GM12878 (cell line): Measurements from ENCODE around the gene POLR2L.

Experiments used
- BCL11A ChIP-seq: IDR thresholded peaks from 2 replicates; pipeline ENCODE4 v1.6.1; 2011; ENCODE audit warnings: low read depth, low read length
- CHD2 ChIP-seq: IDR thresholded peaks from 2 replicates; pipeline ENCODE4 v1.6.1; 2011; ENCODE audit warnings: low read depth, low read length, improper control_type of control experiment, borderline replicate concordance
- HDGF ChIP-seq: fragments of 450-650 bp; IDR thresholded peaks from 2 replicates; pipeline ENCODE4 v1.6.1; 2016; ENCODE audit warnings: antibody characterized with exemption
- KDM1A ChIP-seq: fragments of 200-600 bp; sonication (generic); IDR thresholded peaks from 2 replicates; pipeline ENCODE4 v1.6.1; 2016; ENCODE audit warnings: borderline replicate concordance
- MXI1 ChIP-seq: fragments of 150-350 bp; IDR thresholded peaks from 2 replicates; pipeline ENCODE4 v1.6.1; 2011; ENCODE audit warnings: low read depth, mild to moderate bottlenecking, inconsistent platforms, low read length, improper control_type of control experiment
- POLR2A ChIP-seq: IDR thresholded peaks from 2 replicates; pipeline ENCODE4 v1.6.1; 2011; ENCODE audit warnings: low read depth, mild to moderate bottlenecking, low read length
- POLR2AphosphoS5 ChIP-seq: IDR thresholded peaks from 2 replicates; pipeline ENCODE4 v1.6.1; 2011; ENCODE audit warnings: mild to moderate bottlenecking, low read length, inconsistent platforms
- TF ChIP-seq, protein P1 (sequence below), 3 experiments: IDR thresholded peaks in 2 of 3; conservative IDR thresholded peaks in 1 of 3; 2 replicates each; pipeline ENCODE4 v1.5.1; 2011; ENCODE audit warnings: low read depth in 3 of 3, low read length in 3 of 3, mild to moderate bottlenecking in 3 of 3, control low read depth in 2 of 3, moderate library complexity in 2 of 3, inconsistent platforms in 1 of 3, mixed read lengths in 1 of 3; ENCODE audit not compliant: control insufficient read depth in 2 of 3, insufficient read depth in 1 of 3; ENCODE audit errors: extremely low read depth in 1 of 3
- TF ChIP-seq, protein P2 (sequence below): IDR thresholded peaks from 2 replicates; pipeline ENCODE4 v1.6.1; 2011; ENCODE audit warnings: low read depth, low read length, improper control_type of control experiment, borderline replicate concordance
- TF ChIP-seq, protein P3 (sequence below): IDR thresholded peaks from 2 replicates; pipeline ENCODE4 v1.6.1; 2011; ENCODE audit warnings: low read depth, mild to moderate bottlenecking, low read length, moderate library complexity, borderline replicate concordance; ENCODE audit errors: extremely low read depth

DNA sequence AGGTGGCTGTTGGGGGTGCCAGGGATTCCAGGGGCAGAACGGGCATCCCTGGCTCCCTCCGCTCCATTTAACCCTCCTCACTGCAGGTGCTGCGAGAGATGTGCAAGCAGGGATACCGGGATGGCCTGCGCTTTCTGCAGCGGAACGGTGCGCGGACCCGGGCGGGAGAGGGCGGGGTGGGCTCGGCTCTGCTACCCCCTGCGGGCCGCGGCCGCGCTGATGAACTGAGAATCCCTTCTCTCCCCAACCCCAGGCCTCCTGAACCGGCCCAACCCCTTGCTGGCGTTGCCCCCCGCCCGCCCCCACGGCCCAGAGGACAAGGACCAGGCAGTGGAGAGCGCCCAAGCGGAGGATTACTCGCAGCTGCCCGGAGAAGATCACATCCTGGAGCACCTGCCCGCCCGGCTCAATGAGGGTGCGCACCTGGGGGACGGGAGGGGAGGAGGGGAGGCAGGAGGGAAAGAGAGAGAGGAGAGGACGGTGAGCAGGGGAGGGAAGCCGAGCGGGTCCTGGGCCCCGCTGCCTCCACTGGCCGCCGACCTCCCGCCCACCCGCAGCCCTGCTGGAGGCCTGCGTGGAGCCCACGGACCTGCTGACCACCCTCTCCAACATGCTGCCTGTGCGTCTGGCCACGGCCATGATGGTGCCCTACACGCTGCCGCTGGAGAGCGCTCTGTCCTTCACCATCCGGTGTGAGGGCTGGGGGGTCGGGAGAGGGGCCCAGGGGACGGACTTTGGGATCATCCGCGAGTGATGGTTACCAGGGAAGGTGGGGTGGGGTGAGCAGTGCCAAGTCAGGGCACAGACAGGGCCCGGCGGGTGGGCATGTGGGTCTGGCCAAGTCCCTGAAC lies 18.7 kb downstream of the POLR2L start:
- TF ChIP-seq, protein P1, sequence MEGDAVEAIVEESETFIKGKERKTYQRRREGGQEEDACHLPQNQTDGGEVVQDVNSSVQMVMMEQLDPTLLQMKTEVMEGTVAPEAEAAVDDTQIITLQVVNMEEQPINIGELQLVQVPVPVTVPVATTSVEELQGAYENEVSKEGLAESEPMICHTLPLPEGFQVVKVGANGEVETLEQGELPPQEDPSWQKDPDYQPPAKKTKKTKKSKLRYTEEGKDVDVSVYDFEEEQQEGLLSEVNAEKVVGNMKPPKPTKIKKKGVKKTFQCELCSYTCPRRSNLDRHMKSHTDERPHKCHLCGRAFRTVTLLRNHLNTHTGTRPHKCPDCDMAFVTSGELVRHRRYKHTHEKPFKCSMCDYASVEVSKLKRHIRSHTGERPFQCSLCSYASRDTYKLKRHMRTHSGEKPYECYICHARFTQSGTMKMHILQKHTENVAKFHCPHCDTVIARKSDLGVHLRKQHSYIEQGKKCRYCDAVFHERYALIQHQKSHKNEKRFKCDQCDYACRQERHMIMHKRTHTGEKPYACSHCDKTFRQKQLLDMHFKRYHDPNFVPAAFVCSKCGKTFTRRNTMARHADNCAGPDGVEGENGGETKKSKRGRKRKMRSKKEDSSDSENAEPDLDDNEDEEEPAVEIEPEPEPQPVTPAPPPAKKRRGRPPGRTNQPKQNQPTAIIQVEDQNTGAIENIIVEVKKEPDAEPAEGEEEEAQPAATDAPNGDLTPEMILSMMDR (IDR thresholded peaks at IDR 0.05 in 2 of 3, conservative IDR thresholded peaks at IDR 0.05 in 1 of 3; ENCODE audit: control insufficient read depth in 2 of 3, extremely low read depth in 1 of 3, insufficient read depth in 1 of 3, low read depth in 3 of 3, low read length in 3 of 3) = no peak
- TF ChIP-seq, protein P2, sequence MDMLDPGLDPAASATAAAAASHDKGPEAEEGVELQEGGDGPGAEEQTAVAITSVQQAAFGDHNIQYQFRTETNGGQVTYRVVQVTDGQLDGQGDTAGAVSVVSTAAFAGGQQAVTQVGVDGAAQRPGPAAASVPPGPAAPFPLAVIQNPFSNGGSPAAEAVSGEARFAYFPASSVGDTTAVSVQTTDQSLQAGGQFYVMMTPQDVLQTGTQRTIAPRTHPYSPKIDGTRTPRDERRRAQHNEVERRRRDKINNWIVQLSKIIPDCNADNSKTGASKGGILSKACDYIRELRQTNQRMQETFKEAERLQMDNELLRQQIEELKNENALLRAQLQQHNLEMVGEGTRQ = no peak
- TF ChIP-seq KDM1A (no peak), HDGF (no peak), POLR2A (no peak), MXI1 (no peak), BCL11A (no peak), POLR2AphosphoS5 (no peak), CHD2 (no peak)
- TF ChIP-seq, protein P3, sequence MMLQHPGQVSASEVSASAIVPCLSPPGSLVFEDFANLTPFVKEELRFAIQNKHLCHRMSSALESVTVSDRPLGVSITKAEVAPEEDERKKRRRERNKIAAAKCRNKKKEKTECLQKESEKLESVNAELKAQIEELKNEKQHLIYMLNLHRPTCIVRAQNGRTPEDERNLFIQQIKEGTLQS = no peak
